PC-9 (cell line): ENCODE data around the gene MYPN.

Experiments
- EZH2 ChIP-seq: fragments of 200-600 bp; sonication (generic); IDR thresholded peaks from 2 replicates; pipeline ENCODE4 v1.8.0; 2017; ENCODE audit warnings: antibody characterized with exemption, low read depth
- TF ChIP-seq, protein P1 (sequence below): fragments of 200-600 bp; sonication (generic); conservative IDR thresholded peaks from 2 replicates; pipeline ENCODE4 v1.6.1; 2017; ENCODE audit warnings: mixed run types, antibody characterized with exemption, mild to moderate bottlenecking, moderate library complexity

DNA sequence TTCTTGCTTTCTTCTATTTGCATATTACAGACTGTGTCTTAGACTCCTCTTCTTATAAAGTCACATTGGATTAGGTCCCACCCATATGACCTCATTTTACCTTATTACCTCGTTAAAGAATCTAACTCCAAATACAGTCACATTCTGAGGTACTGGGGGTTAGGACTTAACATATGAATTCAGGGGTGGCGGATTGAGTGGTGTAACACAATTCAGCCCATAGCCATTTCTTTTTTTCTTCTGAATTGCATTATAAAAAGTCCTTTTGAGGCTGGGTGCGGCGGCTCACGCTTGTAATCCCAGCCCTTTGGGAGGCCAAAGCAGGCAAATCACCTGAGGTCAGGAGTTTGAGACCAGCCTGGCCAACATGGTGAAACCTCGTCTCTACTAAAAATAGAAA, 27.4 kb upstream of the MYPN start:
- TF ChIP-seq, protein P1, sequence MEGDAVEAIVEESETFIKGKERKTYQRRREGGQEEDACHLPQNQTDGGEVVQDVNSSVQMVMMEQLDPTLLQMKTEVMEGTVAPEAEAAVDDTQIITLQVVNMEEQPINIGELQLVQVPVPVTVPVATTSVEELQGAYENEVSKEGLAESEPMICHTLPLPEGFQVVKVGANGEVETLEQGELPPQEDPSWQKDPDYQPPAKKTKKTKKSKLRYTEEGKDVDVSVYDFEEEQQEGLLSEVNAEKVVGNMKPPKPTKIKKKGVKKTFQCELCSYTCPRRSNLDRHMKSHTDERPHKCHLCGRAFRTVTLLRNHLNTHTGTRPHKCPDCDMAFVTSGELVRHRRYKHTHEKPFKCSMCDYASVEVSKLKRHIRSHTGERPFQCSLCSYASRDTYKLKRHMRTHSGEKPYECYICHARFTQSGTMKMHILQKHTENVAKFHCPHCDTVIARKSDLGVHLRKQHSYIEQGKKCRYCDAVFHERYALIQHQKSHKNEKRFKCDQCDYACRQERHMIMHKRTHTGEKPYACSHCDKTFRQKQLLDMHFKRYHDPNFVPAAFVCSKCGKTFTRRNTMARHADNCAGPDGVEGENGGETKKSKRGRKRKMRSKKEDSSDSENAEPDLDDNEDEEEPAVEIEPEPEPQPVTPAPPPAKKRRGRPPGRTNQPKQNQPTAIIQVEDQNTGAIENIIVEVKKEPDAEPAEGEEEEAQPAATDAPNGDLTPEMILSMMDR = no peak
- no peak for TF ChIP-seq EZH2
